GM12801 (cell line): ENCODE measurements around the gene BIRC3.

Source experiments
- CTCF ChIP-seq: IDR thresholded peaks from one replicate; pipeline ENCODE4 v1.5.1; 2011; ENCODE audit warnings: control low read depth; ENCODE audit not compliant: insufficient read length; ENCODE audit errors: extremely low read depth

Gene BIRC3

GRCh38 chr11:102287964-102288724, 29.1 kb upstream of the BIRC3 start:
- no peak for TF ChIP-seq CTCF

DNA sequence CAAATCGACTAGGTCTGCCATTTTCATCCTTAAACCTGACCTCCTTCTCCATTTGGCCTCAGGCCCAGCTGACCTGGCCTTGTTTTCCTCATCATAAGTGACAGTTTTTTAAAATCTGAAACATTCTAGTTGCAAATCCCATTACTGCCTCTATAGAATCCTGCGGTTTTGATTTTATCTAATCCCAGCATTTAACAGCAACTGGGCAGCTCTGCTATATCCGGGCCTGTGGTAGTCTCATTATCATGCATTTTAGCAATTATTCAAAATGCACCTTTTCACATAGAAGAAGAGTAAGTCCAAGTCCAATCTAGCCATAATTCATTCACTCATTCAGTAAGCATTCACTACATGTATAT, 28.6 kb upstream of the BIRC3 start:
- no peak for TF ChIP-seq CTCF

- no peak for TF ChIP-seq CTCF
Measured at GRCh38 chr11:102289592-102289991, 27.7 kb upstream of the BIRC3 start.

DNA sequence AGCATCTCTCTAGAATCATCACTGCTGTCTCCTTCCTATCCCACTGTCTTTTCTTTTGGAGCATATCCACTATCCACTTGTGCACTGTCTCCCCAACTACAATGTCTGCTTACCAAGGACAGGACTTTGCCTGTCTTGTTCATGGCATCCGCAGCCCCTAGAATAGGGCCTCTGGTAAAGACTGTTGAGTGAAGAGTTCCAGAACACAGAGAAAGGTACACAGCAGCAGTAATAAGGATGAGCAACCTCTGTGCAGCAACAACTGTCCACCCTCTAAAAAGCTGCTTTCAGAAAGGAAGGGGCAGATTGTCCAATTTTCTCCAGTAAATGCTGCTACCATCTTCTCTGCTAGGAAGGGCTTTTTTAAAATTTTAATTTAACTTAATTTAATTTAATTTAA, 25.5 kb upstream of the BIRC3 start:
- no peak for TF ChIP-seq CTCF

GRCh38 chr11:102292933-102293332, 24.4 kb upstream of the BIRC3 start:
- TF ChIP-seq CTCF: no peak

DNA sequence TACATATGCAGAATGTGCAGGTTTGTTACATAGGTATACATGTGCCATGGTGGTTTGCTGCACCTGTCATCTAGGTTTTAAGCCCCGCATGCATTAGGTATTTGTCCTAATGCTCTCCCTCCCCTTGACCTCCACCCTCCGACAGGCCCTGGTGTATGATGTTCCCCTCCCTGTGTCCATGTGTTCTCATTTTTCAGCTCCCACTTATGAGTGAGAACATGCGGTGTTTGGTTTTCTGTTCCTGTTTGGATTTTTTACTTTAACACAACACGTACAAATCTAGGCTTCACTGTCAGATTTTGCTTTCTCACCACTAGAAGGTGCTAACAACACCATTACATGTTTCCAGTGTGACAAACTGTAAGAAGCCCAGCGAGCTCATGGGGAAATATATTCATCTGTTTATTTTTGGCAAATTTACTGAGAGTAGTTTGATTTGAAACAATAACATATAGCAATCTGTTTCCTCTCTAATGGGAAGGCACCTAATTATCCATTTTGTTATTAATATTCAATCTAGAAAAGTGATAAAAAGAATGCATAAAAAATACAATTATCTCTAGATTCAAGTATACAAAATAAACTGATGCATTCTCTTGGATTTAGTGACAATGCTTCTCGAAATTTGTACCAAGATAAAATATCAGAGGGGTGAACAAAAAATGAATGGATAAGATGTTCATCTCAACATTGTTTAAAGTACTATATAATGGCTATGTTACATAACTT, 23.2 kb upstream of the BIRC3 start:
- no peak for TF ChIP-seq CTCF

DNA sequence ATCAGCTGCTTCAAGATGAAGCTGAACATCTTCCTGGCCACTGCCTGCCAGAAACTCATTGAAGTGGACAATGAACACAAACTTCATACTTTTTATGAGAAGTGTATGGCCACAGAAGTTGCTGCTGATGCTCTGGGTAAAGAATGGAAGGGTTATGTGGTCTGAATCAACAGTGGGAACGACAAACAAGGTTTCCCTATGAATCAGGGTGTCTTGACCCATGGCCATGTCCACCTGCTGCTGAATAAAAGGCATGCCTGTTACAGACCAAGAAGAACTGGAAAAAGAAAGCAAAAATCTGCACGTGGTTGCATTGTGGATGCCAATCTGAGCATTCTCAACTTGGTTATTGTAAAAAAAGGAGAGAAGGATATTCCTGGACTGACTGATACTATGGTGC, 22.2 kb upstream of the BIRC3 start:
- TF ChIP-seq CTCF: no peak
